Fibroblast of peridontal ligament (primary cell): ENCODE data around the gene ANKMY1.
A peak's percentile ranks its signal among the peaks of the same experiment; 100 is the strongest.
"Not testable (repeated sequence)": the region's sequence is repeated elsewhere in the genome, so short reads cannot be mapped to it uniquely, and the experiment has no call there.

ENCODE experiments used
- DNase-seq: peaks from one replicate; pipeline ENCODE4 v3.0.0-alpha.2; 2010; ENCODE audit errors: extremely low read depth

Gene ANKMY1

GRCh38 chr2:240568678-240569522 is 11.1 kb upstream of the ANKMY1 start:
- peak; percentile 43 for DNase-seq

- DNase-seq = no peak
These were observed 10.3 kb upstream of the ANKMY1 start, which contains the start of gene RNPEPL1 for GRCh38 chr2:240567872-240568677. RNPEPL1 (plus strand) TSS chr2:240568484; CDS start chr2:240568587, 103 bp downstream.

DNA sequence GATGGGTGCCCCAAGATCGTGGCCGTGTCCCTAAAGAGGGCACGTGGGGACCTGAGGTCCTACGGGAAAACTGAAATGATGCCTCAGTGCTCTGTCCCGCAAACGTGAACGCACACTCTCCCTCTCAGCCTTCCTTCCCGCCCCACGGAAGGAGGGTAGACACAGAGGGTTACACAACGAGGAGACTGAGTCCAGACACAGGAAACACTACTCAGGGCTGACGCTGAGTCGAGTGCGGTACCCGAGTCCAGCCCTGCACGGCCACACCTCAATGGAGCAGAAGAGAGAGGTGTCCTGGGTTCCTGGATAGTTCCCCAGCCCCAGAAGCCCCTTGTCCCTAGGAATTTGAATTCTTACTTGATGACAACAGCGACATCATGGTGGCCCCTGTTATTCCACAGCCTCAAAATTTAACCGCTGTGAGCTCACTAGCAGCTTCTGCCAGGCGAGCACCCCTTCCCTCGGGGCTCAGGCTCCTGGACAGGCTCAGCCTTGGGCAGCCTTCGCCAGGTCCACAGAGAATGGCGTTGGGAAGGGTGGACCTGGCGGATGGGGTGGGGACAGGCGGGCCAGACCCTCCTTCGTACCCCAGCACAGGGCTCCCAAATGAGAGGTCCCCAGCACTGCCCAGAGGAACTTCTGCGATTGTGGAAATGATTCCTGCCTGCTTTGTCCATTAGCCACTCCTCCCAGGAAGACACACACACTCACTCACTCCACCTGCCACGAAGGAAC is 9.5 kb upstream of the ANKMY1 start:
- DNase-seq = no peak

DNA sequence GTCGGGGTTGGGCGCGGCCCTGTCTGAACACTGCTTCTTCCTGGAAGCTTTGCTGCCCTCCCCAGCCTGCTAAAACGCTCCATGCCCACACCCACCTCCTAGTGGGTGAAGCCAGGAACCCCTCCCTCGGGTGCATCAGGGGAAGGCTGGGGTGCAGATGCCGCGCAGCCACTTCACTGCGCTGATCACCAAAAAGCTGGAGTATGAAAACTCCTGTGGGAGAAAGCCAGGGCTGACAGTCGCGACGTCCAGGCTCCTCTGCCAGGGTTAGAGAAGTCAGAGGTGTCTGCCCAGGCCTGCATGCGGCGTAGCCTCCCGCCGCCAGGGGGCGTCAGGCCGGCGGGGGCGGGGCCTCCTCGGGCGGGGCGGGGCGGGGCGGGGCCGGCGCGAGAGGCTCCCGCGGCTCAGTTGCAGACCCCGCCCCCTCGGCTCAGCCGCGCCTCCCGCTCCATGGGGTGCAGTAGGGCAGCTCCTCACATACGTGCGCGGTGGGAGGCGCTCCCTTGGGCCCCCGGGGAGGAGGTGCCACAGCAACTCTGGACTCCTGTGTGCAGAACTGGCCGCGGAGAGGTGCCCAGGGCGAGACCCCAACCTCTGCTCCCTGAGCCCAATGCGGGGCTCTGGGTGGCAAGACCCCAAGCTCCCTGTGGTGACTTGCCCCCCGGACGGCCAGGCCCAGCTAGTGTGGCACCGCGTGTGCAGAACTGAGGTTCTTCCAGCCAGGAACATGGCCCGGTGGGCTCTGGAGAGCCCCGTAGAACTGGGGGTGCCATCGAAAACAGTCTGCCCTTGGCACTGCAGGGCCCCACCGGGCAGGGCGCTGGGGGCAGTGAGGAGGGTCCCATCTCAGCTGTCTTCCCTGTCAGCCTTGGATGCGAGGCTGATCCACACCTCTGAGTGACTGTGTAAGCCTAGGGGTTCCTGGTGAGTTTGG is 8.7 kb upstream of the ANKMY1 start:
- peak; percentile 60 for DNase-seq

DNA sequence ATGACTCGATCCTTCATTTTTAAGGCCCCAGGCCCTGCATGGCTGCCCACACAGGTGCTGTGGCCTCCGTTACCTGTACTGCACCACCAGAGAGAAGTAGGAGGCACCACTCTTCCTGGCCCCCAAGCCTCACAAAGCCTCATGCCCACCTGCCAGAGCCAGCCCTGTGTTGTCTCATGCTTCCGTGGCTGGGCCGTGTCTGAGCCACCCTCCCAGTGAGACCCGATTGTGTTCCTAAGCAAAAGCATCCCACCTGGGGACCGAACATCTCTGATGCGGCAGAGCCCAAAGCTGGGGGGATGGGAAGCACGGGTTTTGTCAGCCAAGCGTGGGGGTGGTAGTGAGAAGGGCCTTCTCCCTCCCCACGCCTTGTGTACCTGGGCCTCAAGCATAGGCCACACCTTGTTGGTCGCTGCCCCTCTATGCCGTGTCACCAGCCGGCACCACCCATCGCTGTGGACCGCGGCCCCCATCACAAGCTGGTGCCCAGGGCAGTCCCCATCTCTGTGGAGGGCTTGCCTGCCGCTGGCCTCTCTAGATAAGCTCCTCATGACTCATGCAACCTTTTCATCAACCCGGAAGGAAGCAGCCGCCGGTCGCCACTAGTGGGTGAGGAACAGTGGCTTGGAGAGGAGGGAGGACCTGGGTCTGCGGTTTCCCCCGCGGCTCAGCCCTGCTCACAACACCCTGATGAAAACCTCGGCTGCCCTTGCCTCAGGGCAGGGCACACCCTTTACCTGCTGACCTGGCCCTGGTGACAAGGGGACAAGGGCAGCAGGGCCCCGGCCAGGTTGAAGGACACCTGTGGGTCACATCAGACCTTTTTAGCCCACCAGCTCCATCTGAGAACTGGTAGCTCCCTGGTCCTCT is 7.8 kb upstream of the ANKMY1 start:
- peak; percentile 62 for DNase-seq

DNA sequence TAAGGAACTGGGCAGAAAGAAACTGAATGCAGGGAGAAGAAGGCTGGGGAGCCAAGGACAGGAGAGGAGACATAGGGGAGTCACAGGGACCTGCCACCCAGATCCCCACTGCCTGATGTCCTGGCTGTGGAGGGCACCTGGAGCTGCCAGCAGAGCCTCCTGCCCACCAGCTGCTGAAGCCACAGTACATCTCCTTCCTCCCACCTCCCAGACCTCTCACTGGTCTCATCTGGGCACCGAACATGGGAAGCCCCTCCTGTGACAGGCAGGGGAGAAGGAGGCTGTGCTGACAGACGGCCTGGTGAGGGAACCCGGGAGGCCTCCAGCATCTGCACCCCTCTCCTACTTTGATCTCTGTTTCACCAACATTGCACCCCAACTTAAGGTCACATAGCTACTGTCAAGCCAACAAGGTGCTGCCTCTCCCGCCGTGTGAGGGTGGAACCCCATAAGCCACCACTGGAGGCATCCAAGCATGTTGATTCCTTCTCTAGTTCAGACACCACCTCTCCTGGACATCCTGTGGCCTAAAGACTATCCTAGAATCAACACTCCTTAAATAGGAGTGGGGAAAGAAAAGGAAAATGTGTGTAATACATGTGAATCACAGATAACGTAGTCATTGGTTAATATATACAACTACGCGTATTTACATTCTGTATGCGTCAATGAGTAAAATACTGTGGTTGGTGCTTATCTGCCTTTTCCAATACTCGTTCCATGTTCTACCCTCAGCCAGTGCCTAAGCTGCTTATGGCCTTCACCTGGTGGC is 7.0 kb upstream of the ANKMY1 start:
- no peak for DNase-seq

- DNase-seq = no peak
These were observed 6.3 kb upstream of the ANKMY1 start for GRCh38 chr2:240563951-240564560.

- DNase-seq = not testable (repeated sequence)
These were observed 5.4 kb upstream of the ANKMY1 start for GRCh38 chr2:240563231-240563630.

DNA sequence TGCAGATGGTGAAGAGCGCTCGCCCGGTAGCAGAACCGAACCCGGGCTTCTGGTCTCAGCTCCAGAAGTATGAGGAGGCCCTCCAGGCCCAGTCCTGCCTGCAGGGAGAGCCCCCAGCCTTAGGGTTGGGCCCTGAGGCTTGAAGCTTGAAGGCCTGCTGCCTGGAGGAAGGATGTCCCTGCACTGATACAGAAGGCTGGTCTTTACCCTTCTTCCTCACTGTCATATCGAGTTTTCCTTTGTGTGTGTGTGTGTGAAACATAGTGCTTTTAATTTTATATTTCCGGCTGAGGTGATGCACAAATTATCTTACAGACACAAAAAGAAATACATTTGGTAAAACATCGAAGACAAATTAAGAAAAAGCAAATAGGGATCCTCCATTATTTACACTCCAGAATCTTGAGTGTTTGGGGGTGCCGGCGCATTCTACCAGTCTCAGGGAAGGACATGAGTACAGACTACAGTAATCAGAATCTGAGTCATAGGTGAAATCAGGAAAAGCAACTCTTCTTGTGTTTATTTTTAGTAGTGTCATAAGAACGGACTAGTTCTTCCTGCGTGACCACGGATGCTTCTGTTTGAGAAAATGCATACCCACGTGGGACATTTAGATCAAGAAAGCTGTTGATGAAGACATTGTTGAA is 3.7 kb upstream of the ANKMY1 start:
- DNase-seq = peak; percentile 82

- peak; percentile 96 for DNase-seq
These were observed 2.9 kb upstream of the ANKMY1 start for GRCh38 chr2:240560480-240561324.

GRCh38 chr2:240560084-240560479 is 2.3 kb upstream of the ANKMY1 start, which contains the start of gene DUSP28:
DUSP28 (plus strand) TSS chr2:240560357; CDS start chr2:240560685, 328 bp downstream.
- peak; percentile 76 for DNase-seq

GRCh38 chr2:240559286-240559685 is 1.5 kb upstream of the ANKMY1 start:
- DNase-seq = no peak

- no peak for DNase-seq
These were observed 511 bp upstream of the ANKMY1 start for GRCh38 chr2:240558236-240558761.

DNA sequence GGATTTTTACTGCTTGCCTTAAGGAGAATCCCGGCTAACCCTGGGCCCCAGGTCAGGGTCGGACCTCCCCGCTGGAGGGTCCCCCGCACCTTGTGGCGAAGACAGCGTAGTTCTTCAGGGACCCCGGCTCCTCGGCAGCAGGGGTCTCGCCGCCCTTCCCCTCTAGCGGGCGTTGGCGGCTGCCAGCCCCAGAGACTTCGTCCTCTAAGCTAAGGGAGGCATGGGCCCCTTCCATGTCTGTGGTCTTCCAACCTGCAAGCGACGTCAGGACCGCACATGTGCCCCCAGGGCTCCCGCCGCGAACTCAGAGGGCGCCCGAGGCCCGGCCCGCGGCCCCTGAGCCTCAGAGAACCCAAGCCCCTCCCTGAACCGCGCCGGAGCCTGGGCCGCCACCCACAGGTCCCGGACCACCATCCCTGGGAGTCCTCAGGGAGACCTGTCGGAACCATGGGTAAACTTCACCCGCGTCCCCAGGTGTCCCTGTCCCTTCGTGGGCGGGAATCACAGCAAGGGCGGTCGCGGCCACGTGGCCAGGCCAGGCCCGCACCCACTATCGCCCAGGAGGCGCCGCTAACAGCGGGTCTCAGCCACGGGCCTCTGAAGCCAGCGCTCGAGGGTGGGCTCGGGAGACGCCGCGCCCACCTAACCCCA is 562 bp downstream of the ANKMY1 start:
- DNase-seq = no peak

- peak; percentile 40 for DNase-seq
These were observed 1.2 kb downstream of the ANKMY1 start for GRCh38 chr2:240556553-240557100.
